GM19324 (cell line): ENCODE data around the gene PARP9.
A peak's percentile ranks its signal among the peaks of the same experiment; 100 is the strongest.
"Not testable (repeated sequence)": the region's sequence is repeated elsewhere in the genome, so short reads cannot be mapped to it uniquely, and the experiment has no call there.

Source experiments
- ATAC-seq: cut with Tn5 transposase; IDR thresholded peaks from one replicate; pipeline ENCODE4 v1.9.1; 2021; ENCODE audit warnings: mild to moderate bottlenecking, moderate library complexity; ENCODE audit not compliant: unreplicated experiment, low FRiP score

Gene PARP9

DNA sequence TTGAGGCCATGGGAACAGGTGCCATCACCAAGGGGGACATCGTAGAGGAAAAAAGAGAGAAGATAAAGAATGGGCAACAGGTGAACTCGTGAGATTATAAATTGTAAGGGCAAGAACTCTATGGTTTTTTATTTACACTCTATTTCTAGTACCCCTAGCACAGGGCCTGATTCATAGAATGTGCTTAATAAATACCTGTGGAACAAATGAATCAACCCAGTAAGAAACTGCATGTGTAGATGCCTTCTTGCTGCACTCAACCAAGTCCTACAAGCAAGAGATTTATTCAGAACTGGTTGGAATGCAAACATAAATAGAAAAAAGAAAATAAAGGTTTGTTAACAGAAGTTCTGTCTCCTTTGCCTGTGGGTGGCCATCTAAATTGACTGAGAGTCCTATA, 30.6 kb downstream of the PARP9 start:
- no peak for ATAC-seq

GRCh38 chr3:122530164-122530563, 33.9 kb downstream of the PARP9 start:
- no peak for ATAC-seq

GRCh38 chr3:122523317-122523716, 40.8 kb downstream of the PARP9 start:
- no peak for ATAC-seq

DNA sequence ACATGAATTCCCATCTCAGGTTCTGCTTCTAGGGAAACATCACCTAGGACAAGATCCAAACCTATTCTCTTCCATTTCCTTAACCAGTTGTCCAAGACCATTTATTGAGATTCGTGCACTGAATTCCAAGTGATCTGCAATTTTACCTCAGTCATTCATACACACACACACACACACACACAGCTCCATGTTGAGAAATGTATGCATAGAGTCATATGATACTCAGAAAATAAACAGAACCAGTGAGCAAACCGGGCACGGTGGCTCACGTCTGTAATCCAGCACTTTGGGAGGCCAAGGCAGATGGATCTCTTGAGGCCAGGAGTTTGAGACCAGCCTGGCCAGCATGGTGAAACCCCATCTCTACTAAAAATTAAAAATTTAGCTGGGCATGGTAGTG, 43.2 kb downstream of the PARP9 start:
- ATAC-seq = no peak

DNA sequence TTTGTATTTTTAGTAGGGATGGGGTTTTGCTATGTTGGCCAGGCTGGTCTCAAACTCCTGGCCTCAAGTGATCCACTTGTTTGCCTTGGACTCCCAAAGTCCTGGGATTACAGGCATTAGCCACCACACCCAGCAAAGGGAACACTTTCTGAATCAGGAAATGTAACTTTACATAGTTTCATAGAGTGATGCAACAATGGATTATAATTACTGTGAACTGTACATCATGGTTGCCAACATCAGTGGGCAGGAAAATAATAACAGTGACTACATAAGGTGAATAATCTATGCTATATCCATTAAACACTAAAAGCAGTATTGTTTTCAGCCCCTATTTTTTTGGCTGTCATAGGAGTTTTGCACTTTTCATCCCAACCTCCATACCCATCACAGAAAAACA, 44.4 kb downstream of the PARP9 start:
- no peak for ATAC-seq

GRCh38 chr3:122516846-122517360, 47.2 kb downstream of the PARP9 start:
- ATAC-seq = no peak

GRCh38 chr3:122515870-122516269, 48.2 kb downstream of the PARP9 start:
- ATAC-seq = no peak

- no peak for ATAC-seq
These were observed 49.1 kb downstream of the PARP9 start for GRCh38 chr3:122515020-122515468.

DNA sequence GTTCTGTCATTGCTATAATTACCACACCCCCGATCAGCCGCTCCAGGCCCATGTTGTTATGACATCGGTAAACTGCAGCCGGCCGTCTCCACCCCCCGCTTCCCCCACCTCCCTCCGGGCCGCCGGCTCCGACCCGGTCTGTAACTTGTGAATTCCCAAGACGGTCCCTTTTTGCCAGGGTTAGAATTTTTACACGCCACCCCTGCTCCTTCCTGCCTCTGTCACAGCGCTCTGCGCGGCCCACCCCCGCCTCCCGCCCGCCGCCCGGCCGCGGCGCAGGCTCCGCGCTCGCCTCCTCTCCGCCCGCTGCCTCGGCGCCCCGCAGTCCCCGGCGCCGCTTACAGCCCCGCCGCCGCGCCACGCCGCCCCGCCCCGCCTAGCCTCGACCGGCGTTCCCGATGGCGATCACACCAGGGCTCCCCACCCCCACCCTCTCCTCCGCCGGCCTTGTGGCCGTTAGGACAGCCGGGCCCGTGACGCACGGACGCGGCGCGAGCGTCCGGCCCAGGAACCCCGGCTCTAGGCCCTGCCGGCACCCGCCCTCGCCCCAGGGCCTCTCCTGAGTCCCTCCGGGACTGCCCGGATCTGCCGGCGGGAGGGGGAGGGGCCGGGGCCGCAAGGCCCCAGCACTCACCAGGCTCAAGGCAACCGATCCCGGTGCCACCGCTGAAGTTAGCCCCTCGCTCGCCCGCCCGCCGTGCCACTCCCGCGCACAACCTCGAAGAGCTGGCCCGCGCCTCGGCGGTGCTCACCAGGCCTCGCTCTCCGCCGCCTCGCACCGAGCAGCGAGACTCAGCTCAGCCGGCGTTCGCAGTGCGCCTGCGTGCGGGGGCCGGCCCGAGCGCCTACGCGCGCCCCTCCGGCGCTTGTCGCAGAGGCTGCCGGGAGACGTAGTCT, 49.7 kb downstream of the PARP9 start, which contains the start of gene KPNA1:
Gene KPNA1, minus strand, starts transcription at position 817 of the 897 bp plus-strand sequence. CDS start 18,374 bp downstream, outside the sequence.
- peak; percentile 92 for ATAC-seq

- ATAC-seq = no peak
These were observed 50.5 kb downstream of the PARP9 start for GRCh38 chr3:122513386-122514122.

DNA sequence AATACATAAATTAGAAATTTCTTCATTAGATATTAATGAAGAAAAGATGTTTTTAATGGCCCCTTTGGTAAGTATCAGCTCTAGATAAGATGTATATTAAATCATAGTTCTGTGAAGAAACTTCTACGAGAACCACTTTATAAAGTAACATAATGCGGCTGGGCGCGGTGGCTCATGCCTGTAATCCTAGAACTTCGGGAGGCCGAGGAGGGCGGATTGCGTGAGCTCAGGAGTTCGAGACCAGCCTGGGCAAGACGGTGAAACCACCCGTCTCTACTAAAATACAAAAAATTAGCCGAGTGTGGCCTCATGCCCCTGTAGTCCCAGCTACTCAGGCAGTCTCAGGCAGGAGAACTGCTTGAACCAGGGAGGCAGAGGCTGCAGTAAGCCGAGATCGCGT, 51.8 kb downstream of the PARP9 start:
- ATAC-seq = no peak

DNA sequence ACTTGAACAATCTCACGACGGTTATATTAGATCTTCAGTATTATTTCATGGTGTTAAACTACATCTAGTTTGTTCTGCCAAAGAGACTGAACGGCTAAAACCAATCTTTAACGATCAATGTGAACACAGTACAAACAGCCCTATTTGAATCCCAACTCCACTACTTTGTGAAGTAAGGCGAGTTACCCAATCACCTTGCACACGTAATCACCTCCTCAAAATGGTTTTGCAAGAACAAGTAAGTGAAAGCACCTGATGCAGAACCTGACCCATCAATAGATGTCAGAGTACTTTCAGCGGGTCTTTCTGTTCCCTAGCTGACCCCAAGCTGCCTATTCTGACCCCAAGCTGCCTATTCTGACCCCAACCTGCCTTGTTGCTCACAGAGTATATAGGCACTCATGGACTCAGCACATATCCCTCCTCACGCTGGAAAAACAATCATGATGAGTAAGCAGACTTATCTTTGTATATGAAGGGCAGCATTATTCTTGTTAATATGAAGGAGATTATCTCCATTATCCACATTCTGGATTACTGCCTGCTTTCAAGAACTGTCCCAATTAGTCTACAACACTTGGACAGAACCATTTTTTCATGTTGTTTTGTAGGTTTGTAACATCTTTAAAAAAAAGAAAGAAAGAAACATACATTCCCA, 53.1 kb downstream of the PARP9 start:
- ATAC-seq = no peak

GRCh38 chr3:122508944-122509343, 55.2 kb downstream of the PARP9 start:
- ATAC-seq = not testable (repeated sequence)

DNA sequence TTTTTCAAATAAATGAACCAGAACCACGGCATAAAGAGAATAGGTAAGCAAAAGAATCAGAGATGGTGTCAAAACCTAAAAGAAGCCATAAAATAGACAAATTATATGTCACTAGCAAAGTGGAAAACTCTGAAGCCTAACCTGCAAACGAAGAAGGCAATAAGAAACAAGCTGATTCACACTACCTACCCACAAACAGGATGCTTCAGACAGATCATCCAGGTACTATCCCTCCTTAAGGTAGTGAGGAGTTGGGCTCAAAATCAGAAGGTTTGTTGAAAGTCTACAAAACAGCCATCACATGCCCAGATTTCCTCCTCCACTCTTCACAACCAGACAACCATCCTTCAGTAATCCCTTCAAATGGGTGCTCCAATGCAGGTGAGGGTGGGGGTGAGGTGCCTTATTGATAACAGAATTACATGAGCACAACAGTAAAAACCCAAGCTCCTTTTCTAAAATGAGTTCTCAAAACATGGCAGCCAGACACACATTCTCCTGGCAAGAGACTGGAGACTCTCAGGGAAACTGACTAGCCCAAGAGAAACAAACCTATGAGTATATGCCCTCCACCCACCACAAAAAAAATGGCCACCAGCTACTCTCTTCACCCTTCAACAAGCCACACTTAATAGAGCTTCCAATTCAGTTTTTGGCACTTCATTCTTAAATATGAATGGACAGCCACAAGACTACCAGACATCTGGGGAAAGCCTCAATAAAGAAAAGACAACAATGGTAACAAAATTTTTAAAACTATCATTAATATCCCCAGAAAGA, 55.8 kb downstream of the PARP9 start:
- no peak for ATAC-seq

GRCh38 chr3:122506450-122506849, 57.6 kb downstream of the PARP9 start:
- no peak for ATAC-seq

- no peak for ATAC-seq
These were observed 58.4 kb downstream of the PARP9 start for GRCh38 chr3:122505676-122506075.

DNA sequence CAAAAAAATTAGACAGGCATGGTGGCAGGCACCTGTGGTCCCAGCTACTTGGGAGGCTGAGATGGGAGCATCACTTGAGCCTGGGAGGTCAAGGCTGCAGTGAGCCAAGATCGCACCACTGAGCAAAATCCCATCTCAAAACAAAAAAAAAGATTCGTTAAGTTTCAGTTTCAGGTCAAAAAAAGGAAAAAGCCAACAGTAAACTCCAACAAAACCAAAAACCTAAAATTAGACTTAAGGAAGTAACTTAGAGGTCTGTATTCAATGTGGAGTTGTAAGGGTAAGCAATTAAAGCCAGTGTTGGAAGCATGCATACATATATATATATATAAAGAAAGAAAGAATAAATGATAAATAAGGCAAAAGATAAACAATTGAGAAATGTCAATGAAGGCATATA, 61.2 kb downstream of the PARP9 start:
- no peak for ATAC-seq

DNA sequence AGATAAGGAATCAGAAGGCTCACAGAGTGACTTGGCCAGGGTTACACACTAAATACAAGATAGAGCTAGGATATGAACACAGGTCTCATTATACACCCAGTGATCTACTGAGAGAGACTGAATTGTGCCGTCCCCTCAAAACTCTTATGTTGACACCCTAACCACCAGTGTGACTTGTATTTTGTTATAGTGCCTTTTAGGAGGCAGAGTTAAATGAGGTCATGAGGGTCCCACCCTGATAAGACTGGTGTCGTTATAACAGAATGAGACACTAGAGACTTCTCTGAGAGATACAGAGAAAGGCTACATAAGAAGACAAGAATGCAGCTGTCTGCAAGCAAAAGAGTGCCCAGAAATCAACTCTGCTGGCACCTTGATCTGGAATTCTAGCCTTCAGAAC, 62.0 kb downstream of the PARP9 start:
- no peak for ATAC-seq

DNA sequence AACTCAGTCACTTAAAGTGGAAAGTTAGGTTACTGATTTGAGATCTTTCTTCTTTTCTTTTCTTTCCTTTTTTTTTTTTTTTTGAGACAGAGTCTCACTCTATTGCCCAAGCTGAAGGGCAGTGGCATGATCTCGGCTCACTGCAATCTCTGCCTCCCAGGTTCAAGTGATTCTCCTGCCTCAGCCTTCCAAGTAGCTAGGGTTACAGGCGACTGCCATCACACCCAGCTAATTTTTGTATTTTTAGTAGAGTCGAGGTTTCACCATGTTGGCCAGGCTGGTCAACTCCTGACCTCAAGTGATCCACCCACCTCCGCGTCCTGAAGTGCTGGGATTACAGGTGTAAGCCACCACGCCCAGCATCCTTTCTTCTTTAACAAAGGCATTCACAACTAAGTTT, 63.1 kb downstream of the PARP9 start:
- ATAC-seq = not testable (repeated sequence)

DNA sequence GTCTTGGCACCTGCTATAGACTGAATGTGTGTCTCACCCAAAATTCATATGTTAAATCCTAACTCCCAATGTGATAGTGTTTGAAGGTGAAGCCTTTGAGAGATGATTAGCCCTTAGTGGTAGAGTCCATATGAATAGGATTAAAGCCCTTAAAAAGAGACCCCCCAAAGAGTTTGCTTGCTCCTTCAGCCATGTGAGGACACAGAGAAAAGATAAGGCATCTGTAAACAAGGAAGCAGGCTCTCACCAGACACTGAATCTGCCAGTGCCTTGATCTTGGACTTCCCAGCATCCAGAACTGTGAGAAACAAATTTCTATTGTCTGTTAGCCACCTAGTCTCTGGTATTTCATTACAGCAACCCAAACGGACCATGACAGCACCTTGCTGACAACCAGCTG, 65.9 kb downstream of the PARP9 start:
- ATAC-seq = no peak
